Measurements from ENCODE around the gene MTO1. TPM values are rescaled to one million over a fixed set of nuclear protein-coding genes. Genes with fewer than 3 reads are reported as not detected.

The MTO1 gene
- total and polyA plus RNA-seq, 12 donors: 14.0 to 29.9 (median 22.9) TPM

GRCh38 chr6:73460056-73460455 lies 1.5 kb upstream of the MTO1 start:
- no peak for TF ChIP-seq CTCF (IDR thresholded peaks at IDR 0.05)
- H3K27me3 ChIP-seq: no peaks in the 10 kb centered on the region
- no peak overlapping the region for H3K4me3 ChIP-seq
- H3K36me3 ChIP-seq (replicated peaks in 1 of 2): peaks cover 0 to 4% of the 10 kb centered on the region in 2 donors
- peaks cover 3 to 25% of the 10 kb centered on the region in 2 donors for H3K4me1 ChIP-seq (replicated peaks in 1 of 2)
- WGBS, 4 donors: 70 to 79% (median 73%) methylated on average over 5 of the region's 5 CpGs
- intact Hi-C loops (cut with DNase I): no loop called here
- no peaks in the 10 kb centered on the region for H3K9me3 ChIP-seq (replicated peaks in 1 of 3)
- DNase-seq: no peak
- no peak overlapping the region for H3K27ac ChIP-seq

DNA sequence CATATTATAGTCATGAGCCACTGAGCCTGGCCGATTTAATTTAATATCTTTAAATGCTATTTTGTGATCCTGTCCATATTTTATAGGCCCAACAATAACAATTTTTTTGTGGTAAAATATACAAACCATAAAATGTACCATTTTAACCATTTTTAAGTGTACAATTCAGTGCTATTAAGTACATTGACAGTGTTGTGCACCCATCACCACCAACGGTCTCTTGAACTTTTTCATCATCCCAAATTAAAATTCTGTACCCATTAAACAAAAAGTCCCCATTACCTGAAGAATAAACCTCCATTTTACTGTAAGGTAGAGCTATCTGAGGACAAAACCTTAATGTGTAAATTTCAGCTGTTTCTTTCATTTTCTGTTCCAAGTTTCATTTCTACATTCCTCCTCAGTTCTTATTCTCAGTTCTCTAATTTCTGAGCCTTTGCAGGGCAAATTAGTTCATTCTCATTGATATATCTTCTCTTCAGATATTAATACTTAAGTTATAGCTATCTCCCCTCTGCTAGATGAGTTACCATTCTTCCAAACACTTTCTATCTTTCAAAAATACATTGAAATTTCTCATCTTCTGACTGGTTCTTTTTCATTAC lies 10.3 kb downstream of the MTO1 start:
- Histone ChIP-seq H3K27ac (no peak overlapping the region), H3K4me1 (replicated peaks in 1 of 2) (no peaks in the 10 kb centered on the region), H3K36me3 (replicated peaks in 1 of 2) (peaks cover 0 to 94% of the 10 kb centered on the region in 2 donors), H3K9me3 (replicated peaks in 1 of 3) (no peaks in the 10 kb centered on the region), H3K4me3 (no peak overlapping the region), H3K27me3 (no peaks in the 10 kb centered on the region)
- no peak for DNase-seq
- intact Hi-C loops (cut with DNase I): no loop called here
- TF ChIP-seq CTCF (IDR thresholded peaks at IDR 0.05) (no peak), POLR2A (IDR thresholded peaks at IDR 0.05) (no peak)
- 74 to 92% (median 78%) methylated on average over 2 of the region's 2 CpGs for WGBS, 4 donors

GRCh38 chr6:73476723-73477122 lies 15.2 kb downstream of the MTO1 start:
- Histone ChIP-seq H3K36me3 (replicated peaks in 1 of 2) (peaks cover 0 to 82% of the 10 kb centered on the region in 2 donors), H3K9me3 (replicated peaks in 1 of 3) (no peaks in the 10 kb centered on the region), H3K4me1 (replicated peaks in 1 of 2) (no peaks in the 10 kb centered on the region), H3K27ac (no peak overlapping the region), H3K27me3 (no peaks in the 10 kb centered on the region), H3K4me3 (no peak overlapping the region)
- no peak for DNase-seq
- intact Hi-C loops (cut with DNase I): no loop called here
- TF ChIP-seq CTCF (IDR thresholded peaks at IDR 0.05) (no peak), POLR2A (IDR thresholded peaks at IDR 0.05) (no peak)
- 94 to 96% (median 95%) methylated on average over 10 of the region's 10 CpGs for WGBS, 4 donors

DNA sequence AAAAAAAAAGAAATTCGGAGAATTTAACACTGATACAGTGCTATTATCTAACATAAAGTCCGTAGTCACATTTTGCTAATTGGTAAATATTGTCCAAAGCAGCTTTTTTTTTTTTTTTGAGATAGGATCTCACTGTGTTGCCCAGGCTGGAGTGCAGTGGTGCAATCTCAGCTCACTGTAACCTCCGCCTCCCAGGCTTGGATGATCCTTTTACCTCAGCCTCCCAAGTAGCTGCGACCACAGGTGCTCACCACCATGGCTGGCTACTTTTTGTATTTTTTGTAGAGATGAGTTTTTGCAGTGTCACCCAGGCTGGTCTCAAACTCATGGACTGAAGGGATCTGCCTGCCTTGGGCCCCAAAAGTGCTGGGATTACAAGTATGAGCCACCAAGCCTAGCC lies 15.9 kb downstream of the MTO1 start:
- Histone ChIP-seq H3K36me3 (replicated peaks in 1 of 2) (peaks cover 0 to 82% of the 10 kb centered on the region in 2 donors), H3K4me1 (replicated peaks in 1 of 2) (no peaks in the 10 kb centered on the region), H3K27me3 (no peaks in the 10 kb centered on the region), H3K4me3 (no peak overlapping the region), H3K9me3 (replicated peaks in 1 of 3) (no peaks in the 10 kb centered on the region), H3K27ac (no peak overlapping the region)
- no peak for DNase-seq
- 95 to 99% (median 97%) methylated on average over 4 of the region's 4 CpGs for WGBS, 4 donors
- intact Hi-C loops (cut with DNase I): no loop called here
- TF ChIP-seq POLR2A (IDR thresholded peaks at IDR 0.05): no peak
- TF ChIP-seq CTCF (IDR thresholded peaks at IDR 0.05): no peak

Measured in adrenal gland (tissue), 12 donors.